RWPE1 (cell line): Measurements from ENCODE around the gene PNMA8A.
A peak's percentile ranks its signal among the peaks of the same experiment; 100 is the strongest.

Experiments
- CTCF ChIA-PET: fragments of 350-600 bp; sonication (Branson Sonifier 250); formaldehyde crosslinking; extraction: SDS; loops from one replicate; lab custom pipeline; 2021; lab: Yijun Ruan, JAX
- POLR2A ChIA-PET: fragments of 400-600 bp; formaldehyde crosslinking; extraction: SDS; loops from one replicate; lab custom pipeline; 2020; ENCODE audit warnings: antibody characterized with exemption; ENCODE audit not compliant: low non-redundant PET; lab: Yijun Ruan, JAX
- DNase-seq: peaks from one replicate; pipeline ENCODE4 v3.0.0; 2012; ENCODE audit warnings: low spot score
- H3K27ac ChIP-seq: fragments of 450-650 bp; 2 replicates; pipeline ENCODE4 v1.5.1; 2017
- TF ChIP-seq, protein P1 (sequence below): fragments of 450-650 bp; conservative IDR thresholded peaks from 2 replicates; pipeline ENCODE4 v1.5.1; 2017; ENCODE audit warnings: low read depth, mild to moderate bottlenecking

Gene PNMA8A

GRCh38 chr19:46514589-46515289 lies 43.4 kb upstream of the PNMA8A start:
- POLR2A ChIA-PET: no interaction called here
- DNase-seq: no peak
- no peak overlapping the region for H3K27ac ChIP-seq
- CTCF ChIA-PET: interaction anchor here (0.9 kb wide), 2 partner anchors 16 to 119 kb away, joined by 3 to 4 read pairs; no protein-coding TSS in a partner anchor
- TF ChIP-seq, protein P1, sequence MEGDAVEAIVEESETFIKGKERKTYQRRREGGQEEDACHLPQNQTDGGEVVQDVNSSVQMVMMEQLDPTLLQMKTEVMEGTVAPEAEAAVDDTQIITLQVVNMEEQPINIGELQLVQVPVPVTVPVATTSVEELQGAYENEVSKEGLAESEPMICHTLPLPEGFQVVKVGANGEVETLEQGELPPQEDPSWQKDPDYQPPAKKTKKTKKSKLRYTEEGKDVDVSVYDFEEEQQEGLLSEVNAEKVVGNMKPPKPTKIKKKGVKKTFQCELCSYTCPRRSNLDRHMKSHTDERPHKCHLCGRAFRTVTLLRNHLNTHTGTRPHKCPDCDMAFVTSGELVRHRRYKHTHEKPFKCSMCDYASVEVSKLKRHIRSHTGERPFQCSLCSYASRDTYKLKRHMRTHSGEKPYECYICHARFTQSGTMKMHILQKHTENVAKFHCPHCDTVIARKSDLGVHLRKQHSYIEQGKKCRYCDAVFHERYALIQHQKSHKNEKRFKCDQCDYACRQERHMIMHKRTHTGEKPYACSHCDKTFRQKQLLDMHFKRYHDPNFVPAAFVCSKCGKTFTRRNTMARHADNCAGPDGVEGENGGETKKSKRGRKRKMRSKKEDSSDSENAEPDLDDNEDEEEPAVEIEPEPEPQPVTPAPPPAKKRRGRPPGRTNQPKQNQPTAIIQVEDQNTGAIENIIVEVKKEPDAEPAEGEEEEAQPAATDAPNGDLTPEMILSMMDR: no peak

- ChIA-PET POLR2A (no interaction called here), CTCF (interaction anchor here (0.6 to 0.9 kb wide), 5 partner anchors 15 to 258 kb away, joined by 3 to 4 read pairs (median 3); no protein-coding TSS in a partner anchor)
- peak; percentile 63 for DNase-seq
- TF ChIP-seq, protein P1: peak; percentile 89
- H3K27ac ChIP-seq: peak overlapping the region; percentile 24; the same call in 1 of the 2 replicates
Observed at GRCh38 chr19:46513461-46514236, 42.3 kb upstream of the PNMA8A start.

- CTCF ChIA-PET: interaction anchor here (0.6 kb wide), 2 partner anchors 57 to 111 kb away, joined by 3 to 5 read pairs; no protein-coding TSS in a partner anchor
- TF ChIP-seq, protein P1: no peak
Observed at GRCh38 chr19:46511237-46511636, 39.9 kb upstream of the PNMA8A start.

DNA sequence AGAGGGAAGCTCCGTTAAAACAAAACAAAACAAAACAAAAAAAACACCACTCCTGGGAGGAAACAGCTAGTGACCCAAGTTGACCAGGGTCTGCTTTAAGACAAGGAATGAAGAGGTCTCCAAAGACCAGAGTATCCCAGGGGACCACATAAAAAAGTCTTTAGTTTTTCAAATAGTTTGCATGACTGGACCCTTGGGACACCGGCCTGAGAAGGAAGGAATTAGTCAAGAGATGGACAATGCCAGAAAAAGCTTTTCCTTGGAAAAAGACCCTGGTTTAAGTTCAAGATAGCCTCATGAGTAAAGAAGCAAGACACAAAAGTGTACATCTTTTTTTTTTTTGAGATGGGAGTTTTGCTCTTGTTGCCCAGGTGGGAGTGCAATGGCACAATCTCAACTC lies 36.8 kb upstream of the PNMA8A start:
- TF ChIP-seq, protein P1: no peak
- no peak overlapping the region for H3K27ac ChIP-seq
- POLR2A ChIA-PET: no interaction called here
- no peak for DNase-seq
- CTCF ChIA-PET: interaction anchor here (0.6 to 1.0 kb wide), 4 partner anchors 50 to 613 kb away, joined by 4 to 6 read pairs (median 4); no protein-coding TSS in a partner anchor

More at GRCh38 chr19:46511237-46511636, 39.9 kb upstream of the PNMA8A start:
- no peak overlapping the region for H3K27ac ChIP-seq
- POLR2A ChIA-PET: no interaction called here
- DNase-seq: no peak

- POLR2A ChIA-PET: no interaction called here
- H3K27ac ChIP-seq: no peak overlapping the region
- CTCF ChIA-PET: no interaction called here
- no peak for DNase-seq
- TF ChIP-seq, protein P1: no peak
Observed at GRCh38 chr19:46503848-46504453, 32.6 kb upstream of the PNMA8A start.

- ChIA-PET CTCF (interaction anchor here (0.6 kb wide), 2 partner anchors 26 to 673 kb away, joined by 3 to 4 read pairs; no protein-coding TSS in a partner anchor), POLR2A (no interaction called here)
- TF ChIP-seq, protein P1: no peak
- no peak for DNase-seq
- no peak overlapping the region for H3K27ac ChIP-seq
Observed at GRCh38 chr19:46502891-46503290, 31.5 kb upstream of the PNMA8A start.
